Neuronal stem cell (in vitro differentiated cells): ENCODE data around the gene SYNGR4.

Experiments used
- DNase-seq: peaks from one replicate; pipeline ENCODE4 v3.0.0-alpha.2; 2013; ENCODE audit warnings: low spot score
- H2AFZ ChIP-seq: one replicate; pipeline ENCODE4 v1.6.1; 2013; ENCODE audit warnings: mild to moderate bottlenecking, low read length, inconsistent platforms
- H2AK5ac ChIP-seq: 2 replicates; pipeline ENCODE4 v1.6.1; 2013; ENCODE audit warnings: low read depth, mild to moderate bottlenecking, inconsistent platforms, low read length, moderate library complexity, mixed read lengths
- H2BK120ac ChIP-seq: 2 replicates; pipeline ENCODE4 v1.6.1; 2013; ENCODE audit warnings: low read depth, mild to moderate bottlenecking, inconsistent platforms, low read length, moderate library complexity, mixed read lengths
- H2BK12ac ChIP-seq: one replicate; pipeline ENCODE4 v1.6.1; 2013; ENCODE audit warnings: low read length, inconsistent platforms
- H2BK15ac ChIP-seq: 2 replicates; pipeline ENCODE4 v1.6.1; 2013; ENCODE audit warnings: mild to moderate bottlenecking, low read length, inconsistent platforms, mixed read lengths
- H2BK5ac ChIP-seq: one replicate; pipeline ENCODE4 v1.6.1; 2013; ENCODE audit warnings: inconsistent platforms, mild to moderate bottlenecking, low read length, moderate library complexity
- H3K14ac ChIP-seq: one replicate; pipeline ENCODE4 v1.6.1; 2013; ENCODE audit warnings: low read length, inconsistent platforms
- H3K18ac ChIP-seq: 2 replicates; pipeline ENCODE4 v1.6.1; 2013; ENCODE audit warnings: low read length, inconsistent platforms
- H3K23ac ChIP-seq: 2 replicates; pipeline ENCODE4 v1.6.1; 2013; ENCODE audit warnings: low read depth, mild to moderate bottlenecking, mixed read lengths, low read length, inconsistent platforms; ENCODE audit not compliant: poor library complexity
- H3K27ac ChIP-seq: replicated peaks from 3 replicates; pipeline ENCODE4 v1.5.1; 2013; ENCODE audit warnings: low read length, inconsistent platforms
- H3K27me3 ChIP-seq, 3 experiments: 2 replicates each; pipeline ENCODE4 v1.6.1; 2013; ENCODE audit warnings: low read length in 3 of 3, mild to moderate bottlenecking in 2 of 3, inconsistent platforms in 1 of 3, low read depth in 1 of 3, mixed read lengths in 1 of 3, moderate library complexity in 1 of 3; ENCODE audit not compliant: control insufficient read depth in 3 of 3, insufficient read depth in 3 of 3
- H3K36me3 ChIP-seq, 2 donors: replicated peaks in 1 of 2; 2 replicates each; pipeline ENCODE4 v1.6.1; 2013; ENCODE audit warnings: low read length in 2 of 2; ENCODE audit not compliant: control insufficient read depth in 2 of 2, insufficient read depth in 2 of 2
- H3K4ac ChIP-seq: 2 replicates; pipeline ENCODE4 v1.6.1; 2013; ENCODE audit warnings: inconsistent platforms, mild to moderate bottlenecking, low read length, moderate library complexity
- H3K4me1 ChIP-seq, 2 donors: 1 replicate in 1 of 2; 2 replicates in 1 of 2; pipeline ENCODE4 v1.6.1; 2013; ENCODE audit warnings: low read length in 2 of 2, low read depth in 1 of 2; ENCODE audit not compliant: control insufficient read depth in 2 of 2, insufficient read depth in 1 of 2
- H3K4me2 ChIP-seq: one replicate; pipeline ENCODE4 v1.6.1; 2013; ENCODE audit warnings: mild to moderate bottlenecking, low read length, inconsistent platforms; ENCODE audit not compliant: insufficient read depth, poor library complexity, severe bottlenecking
- H3K4me3 ChIP-seq, 2 donors: 2 replicates each; pipeline ENCODE4 v1.5.1; 2013; ENCODE audit warnings: low read length in 2 of 2, mild to moderate bottlenecking in 2 of 2, inconsistent platforms in 1 of 2, moderate library complexity in 1 of 2
- H3K79me1 ChIP-seq: one replicate; pipeline ENCODE4 v1.6.1; 2013; ENCODE audit warnings: low read depth, mild to moderate bottlenecking, inconsistent platforms, low read length, moderate library complexity
- H3K9ac ChIP-seq: one replicate; pipeline ENCODE4 v1.6.1; 2013; ENCODE audit warnings: mild to moderate bottlenecking, low read depth, low read length, inconsistent platforms; ENCODE audit not compliant: poor library complexity
- H3K9me3 ChIP-seq, 2 donors: replicated peaks in 1 of 2; 2 replicates each; pipeline versions ENCODE3 to v1.6.1; 2013; ENCODE audit warnings: low read length in 2 of 2, mild to moderate bottlenecking in 2 of 2, inconsistent platforms in 1 of 2, low read depth in 1 of 2, mixed read lengths in 1 of 2, moderate library complexity in 1 of 2; ENCODE audit not compliant: control insufficient read depth in 2 of 2, insufficient read depth in 1 of 2
- H4K8ac ChIP-seq: one replicate; pipeline ENCODE4 v1.6.1; 2013; ENCODE audit warnings: low read depth, mild to moderate bottlenecking, inconsistent platforms, low read length, moderate library complexity
- H4K91ac ChIP-seq: one replicate; pipeline ENCODE4 v1.6.1; 2013; ENCODE audit warnings: low read length, low read depth, mild to moderate bottlenecking, inconsistent platforms; ENCODE audit not compliant: poor library complexity
- WGBS, 2 donors: extraction: QIAGEN DNeasy Blood & Tissue Kit; methylation state at CpG; one replicate each; pipeline ENCODE4 v1.1.7; 2013; ENCODE audit warnings: missing lambda C conversion rate in 2 of 2, mixed read lengths in 1 of 2; ENCODE audit not compliant: insufficient read length in 2 of 2, insufficient replicate concordance in 1 of 2; ENCODE audit errors: extremely low coverage in 2 of 2; 5-methylcytosine and 5-hydroxymethylcytosine counted together

The SYNGR4 gene

GRCh38 chr19:48405850-48406249 lies 41.7 kb downstream of the SYNGR4 start:
- Histone ChIP-seq H3K36me3 (no peaks in the 10 kb centered on the region), H2BK5ac (no peak overlapping the region), H3K27me3 (no peaks in the 10 kb centered on the region), H3K4me1 (peaks cover 0 to 1% of the 10 kb centered on the region in 2 donors), H3K4ac (no peak overlapping the region), H4K91ac (no peak overlapping the region), H3K23ac (no peak overlapping the region), H2AK5ac (no peak overlapping the region), H3K14ac (no peak overlapping the region), H2AFZ (no peak overlapping the region), H3K9me3 (no peaks in the 10 kb centered on the region), H3K4me3 (no peak overlapping the region), H3K79me1 (no peaks in the 10 kb centered on the region), H3K9ac (no peak overlapping the region), H3K27ac (no peak overlapping the region), H2BK12ac (no peak overlapping the region), H2BK15ac (no peak overlapping the region), H3K4me2 (no peak overlapping the region), H3K18ac (no peak overlapping the region), H2BK120ac (no peak overlapping the region), H4K8ac (no peak overlapping the region)
- DNase-seq, result no peak
- WGBS, 2 donors, result no CpG with 5 or more reads among the region's 13 CpGs

DNA sequence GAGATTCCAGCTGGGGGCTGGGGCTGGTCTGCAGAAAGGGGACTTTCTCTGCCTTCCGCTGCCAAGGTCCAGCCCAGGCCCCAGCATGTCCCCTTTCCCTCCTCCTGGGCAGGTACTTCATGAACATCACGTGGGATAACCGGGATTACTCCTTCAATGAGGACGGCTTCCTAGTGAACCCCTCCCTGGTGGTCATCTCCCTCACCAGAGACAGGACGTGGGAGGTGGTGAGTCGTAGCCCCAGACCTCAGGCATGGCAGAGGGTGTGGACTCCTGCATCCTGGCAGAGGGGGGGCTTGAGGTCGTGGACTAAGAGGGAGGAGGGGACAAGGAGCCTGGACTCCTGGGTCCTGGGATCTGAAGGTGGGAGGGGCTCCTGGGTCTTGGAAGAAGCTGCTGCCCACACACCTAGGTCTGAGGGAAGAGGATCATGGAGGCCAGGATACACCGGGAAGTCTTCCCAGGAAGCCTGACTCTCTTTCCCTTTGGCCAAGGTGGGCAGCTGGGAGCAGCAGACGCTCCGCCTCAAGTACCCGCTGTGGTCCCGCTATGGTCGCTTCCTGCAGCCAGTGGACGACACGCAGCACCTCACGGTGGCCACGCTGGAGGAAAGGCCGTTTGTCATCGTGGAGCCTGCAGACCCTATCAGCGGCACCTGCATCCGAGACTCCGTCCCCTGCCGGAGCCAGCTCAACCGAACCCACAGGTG lies 49.9 kb downstream of the SYNGR4 start:
- Histone ChIP-seq H2BK15ac (peak overlapping the region; percentile 96), H3K4ac (no peak overlapping the region), H3K36me3 (no peaks in the 10 kb centered on the region), H2BK120ac (no peak overlapping the region), H4K91ac (no peak overlapping the region), H2BK5ac (no peak overlapping the region), H2AFZ (peak overlapping the region; percentile 42), H2BK12ac (peak overlapping the region; percentile 46), H4K8ac (peak overlapping the region; percentile 43), H2AK5ac (peak overlapping the region; percentile 89), H3K27me3 (peaks cover 0 to 15% (median 4%) of the 10 kb centered on the region in 3 experiments), H3K18ac (peak overlapping the region; percentile 83), H3K27ac (no peak overlapping the region), H3K9me3 (no peaks in the 10 kb centered on the region), H3K9ac (peak overlapping the region; percentile 60), H3K4me3 (peak overlapping the region in 1 of 2 donors; percentile 33), H3K14ac (no peak overlapping the region), H3K79me1 (no peaks in the 10 kb centered on the region), H3K4me1 (peaks cover 11% of the 10 kb centered on the region in 2 donors), H3K23ac (no peak overlapping the region), H3K4me2 (peak overlapping the region; percentile 60)
- WGBS, 2 donors, result no CpG with 5 or more reads among the region's 24 CpGs
- no peak for DNase-seq

- H3K14ac ChIP-seq, result no peak overlapping the region
- H3K4me1 ChIP-seq, result peaks cover 11 to 13% of the 10 kb centered on the region in 2 donors
- WGBS, 2 donors, result no CpG with 5 or more reads among the region's 14 CpGs
- no peaks in the 10 kb centered on the region for H3K36me3 ChIP-seq
- no peaks in the 10 kb centered on the region for H3K9me3 ChIP-seq
- H3K4me2 ChIP-seq, result no peak overlapping the region
- H2BK15ac ChIP-seq, result peak overlapping the region; percentile 49
- H4K8ac ChIP-seq, result no peak overlapping the region
- H3K4me3 ChIP-seq, result no peak overlapping the region
- peak overlapping the region; percentile 89 for H3K23ac ChIP-seq
- H3K18ac ChIP-seq, result peak overlapping the region; percentile 27
- DNase-seq, result no peak
- no peak overlapping the region for H2AFZ ChIP-seq
- H3K4ac ChIP-seq, result no peak overlapping the region
- H4K91ac ChIP-seq, result no peak overlapping the region
- H2BK5ac ChIP-seq, result peak overlapping the region; percentile 87
- H3K79me1 ChIP-seq, result no peaks in the 10 kb centered on the region
- no peak overlapping the region for H2BK12ac ChIP-seq
- H2BK120ac ChIP-seq, result no peak overlapping the region
- no peak overlapping the region for H3K27ac ChIP-seq
- peak overlapping the region; percentile 92 for H2AK5ac ChIP-seq
- H3K27me3 ChIP-seq, result peaks cover 0 to 15% (median 4%) of the 10 kb centered on the region in 3 experiments
- H3K9ac ChIP-seq, result no peak overlapping the region
These were observed 51.2 kb downstream of the SYNGR4 start for GRCh38 chr19:48415395-48415794.

DNA sequence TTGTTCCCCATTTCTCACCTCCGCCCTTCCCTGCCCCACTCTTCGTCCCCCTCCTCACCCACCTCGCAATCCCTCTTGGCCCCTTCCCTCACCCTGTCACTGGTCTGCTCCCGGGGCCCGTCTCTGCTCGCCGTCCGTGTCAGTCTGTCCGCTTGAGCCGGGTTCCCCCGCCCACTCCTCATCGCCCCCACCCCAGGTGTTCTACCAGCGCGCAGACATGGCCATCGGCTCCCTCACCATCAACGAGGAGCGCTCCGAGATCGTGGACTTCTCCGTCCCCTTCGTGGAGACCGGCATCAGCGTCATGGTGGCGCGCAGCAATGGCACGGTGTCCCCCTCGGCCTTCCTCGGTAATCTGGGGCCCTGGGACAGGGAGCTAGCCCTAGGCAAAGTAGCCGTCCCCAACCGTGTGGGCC lies 51.6 kb downstream of the SYNGR4 start:
- Histone ChIP-seq H3K18ac (peak overlapping the region; percentile 27), H2AFZ (no peak overlapping the region), H3K27me3 (peaks cover 0 to 15% (median 4%) of the 10 kb centered on the region in 3 experiments), H3K4me1 (peaks cover 11 to 13% of the 10 kb centered on the region in 2 donors), H4K91ac (no peak overlapping the region), H2BK5ac (peak overlapping the region; percentile 87), H3K79me1 (no peaks in the 10 kb centered on the region), H3K9me3 (no peaks in the 10 kb centered on the region), H3K4ac (no peak overlapping the region), H2AK5ac (peak overlapping the region; percentile 92), H3K14ac (peak overlapping the region; percentile 56), H4K8ac (no peak overlapping the region), H2BK12ac (no peak overlapping the region), H2BK15ac (peak overlapping the region; percentile 49), H3K23ac (peak overlapping the region; percentile 89), H3K4me2 (no peak overlapping the region), H3K36me3 (no peaks in the 10 kb centered on the region), H2BK120ac (no peak overlapping the region), H3K4me3 (no peak overlapping the region), H3K9ac (no peak overlapping the region), H3K27ac (no peak overlapping the region)
- WGBS, 2 donors, result no CpG with 5 or more reads among the region's 30 CpGs
- no peak for DNase-seq
